ENCODE measurements around the gene MBLAC1. TPM values are rescaled to one million over a fixed set of nuclear protein-coding genes. Genes with fewer than 3 reads are reported as not detected.

Gene MBLAC1
- total and polyA plus RNA-seq, 9 of the 15 experiments (the other 6 are each of a cell fraction or from before 2014, with no cell fraction given) = 0.03 to 3.1 (median 0.52) TPM

DNA sequence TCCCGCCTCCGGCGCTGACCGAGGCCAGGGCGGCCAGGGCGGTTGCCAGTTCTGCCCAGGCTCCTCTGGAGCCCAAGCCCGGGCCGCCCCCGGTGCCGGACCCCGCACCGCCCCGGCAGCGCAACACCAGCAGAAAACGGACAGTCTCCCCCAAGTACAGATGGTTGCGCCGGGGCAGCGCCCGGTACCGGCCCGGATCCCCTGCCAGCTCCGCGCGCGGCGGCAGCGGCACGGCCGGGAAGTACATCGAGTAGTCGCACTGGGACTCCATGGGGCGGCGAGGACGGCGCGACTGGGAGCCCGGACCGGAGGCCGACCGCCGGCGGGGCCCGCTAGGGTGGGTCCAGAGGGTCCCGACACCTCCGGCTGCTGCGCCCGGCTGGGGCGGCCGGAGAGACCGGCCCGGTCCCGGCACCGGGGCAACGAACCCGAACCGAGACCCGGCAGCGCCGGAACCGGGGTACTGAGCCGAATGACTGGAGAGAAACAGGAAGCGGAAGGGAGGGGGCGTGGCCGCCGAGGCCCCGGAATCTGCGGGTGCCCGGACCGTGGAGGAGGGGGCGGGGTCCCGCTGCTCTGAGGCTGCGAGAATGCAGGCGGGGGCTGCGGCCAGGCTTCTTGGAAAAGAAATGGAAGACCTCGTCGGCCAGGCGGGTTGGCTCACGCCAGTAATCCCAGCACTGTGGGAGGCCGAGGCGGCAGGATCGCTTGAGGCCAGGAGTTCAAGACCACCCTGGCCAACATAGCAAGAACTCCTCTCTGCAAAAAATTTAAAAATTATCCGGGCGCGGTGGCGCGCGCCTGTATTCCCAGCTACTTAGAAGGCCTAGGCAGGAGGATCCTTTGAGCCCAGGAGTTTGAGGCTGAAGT, 31.7 kb downstream of the MBLAC1 start, which contains the start of gene TRAPPC14 (continued):
- TF ChIP-seq ZNF384 (IDR thresholded peaks at IDR 0.05; ENCODE audit: low read depth, low read length) (no peak), PHB2 (IDR thresholded peaks at IDR 0.05; ENCODE audit: low read depth) (no peak), ZBTB9 (CRISPR knock-in tag; IDR thresholded peaks at IDR 0.05) (0 out of 2 replicates have a peak, but pooled peaks have one; percentile 9), NEUROD1 (IDR thresholded peaks at IDR 0.05; ENCODE audit: borderline replicate concordance, low read depth, low read length, partially characterized antibody) (peak; percentile 26), ZNF584 (CRISPR knock-in tag; IDR thresholded peaks at IDR 0.05; ENCODE audit: low read depth) (no peak), RBFOX2 (IDR thresholded peaks at IDR 0.05; ENCODE audit: low read depth, low read length) (peak; percentile 94), VEZF1 (CRISPR knock-in tag; IDR thresholded peaks at IDR 0.05) (peak; percentile 92), RFX7 (CRISPR knock-in tag; IDR thresholded peaks at IDR 0.05) (no peak), RFX1 (IDR thresholded peaks at IDR 0.05) (no peak), ZNF592 (IDR thresholded peaks at IDR 0.05) (0 out of 2 replicates have a peak, but pooled peaks have one; percentile 35), RCOR1 (IDR thresholded peaks at IDR 0.05; ENCODE audit: borderline replicate concordance in 1 of 2, low read depth in 2 of 2, low read length in 2 of 2) (peak in 1 of 2 experiments; percentile 69; a peak in 2 of 4 replicates), ILK (tag; IDR thresholded peaks at IDR 0.05; ENCODE audit: borderline replicate concordance, low read depth) (no peak), SNAPC5 (CRISPR knock-in tag; IDR thresholded peaks at IDR 0.05) (no peak), KLF16 (IDR thresholded peaks at IDR 0.05) (peak; percentile 70; the same call in 1 of the 2 replicates), MAFF (IDR thresholded peaks at IDR 0.05; ENCODE audit: low read length) (no peak), HMG20A (CRISPR knock-in tag; conservative IDR thresholded peaks at IDR 0.05) (no peak), CBX1 (IDR thresholded peaks at IDR 0.05; ENCODE audit: low read depth) (no peak; the same call in none of the 2 replicates)
- TF ChIP-seq, protein P1, sequence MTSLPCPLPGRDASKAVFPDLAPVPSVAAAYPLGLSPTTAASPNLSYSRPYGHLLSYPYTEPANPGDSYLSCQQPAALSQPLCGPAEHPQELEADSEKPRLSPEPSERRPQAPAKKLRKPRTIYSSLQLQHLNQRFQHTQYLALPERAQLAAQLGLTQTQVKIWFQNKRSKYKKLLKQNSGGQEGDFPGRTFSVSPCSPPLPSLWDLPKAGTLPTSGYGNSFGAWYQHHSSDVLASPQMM (CRISPR knock-in tag; IDR thresholded peaks at IDR 0.05) = no peak
